ENCODE data around the gene TTLL7. TPM values are rescaled to one million over a fixed set of nuclear protein-coding genes. Genes with fewer than 3 reads are reported as not detected.

The TTLL7 gene
- polyA plus RNA-seq, 1 donor from 2014 or later = 88.1 TPM

DNA sequence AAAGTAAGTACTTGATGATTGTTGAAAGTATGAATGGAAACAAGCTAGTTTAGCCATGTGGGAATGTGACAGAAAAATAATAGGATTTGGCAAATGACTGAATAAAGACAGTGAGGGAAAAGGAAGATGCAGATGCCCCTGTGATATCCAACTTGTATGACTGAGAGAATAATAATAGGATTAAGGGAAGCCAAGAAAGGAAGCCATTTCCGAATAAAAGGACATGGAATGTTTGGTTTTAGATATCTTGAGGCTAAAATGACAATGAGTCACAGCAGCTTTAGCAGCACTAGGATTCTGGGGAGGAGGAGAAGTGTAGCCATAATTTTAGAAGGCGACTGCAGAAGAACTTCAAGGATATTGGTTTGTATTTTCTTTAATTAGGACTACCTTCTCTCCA, 109.2 kb downstream of the TTLL7 start:
- H3K79me2 ChIP-seq (replicated peaks; ENCODE audit: insufficient read depth, low read length) = no peaks in the 10 kb centered on the region
- no peak overlapping the region for H3K27ac ChIP-seq (ENCODE audit: low read length)
- H3K4me3 ChIP-seq (ENCODE audit: low read length) = no peak overlapping the region
- no peak overlapping the region for H2AFZ ChIP-seq (ENCODE audit: low read depth, low read length)
- H3K9me3 ChIP-seq (ENCODE audit: low read length) = no peaks in the 10 kb centered on the region
- peaks cover 21% of the 10 kb centered on the region for H3K36me3 ChIP-seq (ENCODE audit: insufficient read depth, low read length)
- no peak for TF ChIP-seq EP300 (conservative IDR thresholded peaks at IDR 0.05; ENCODE audit: poor library complexity, severe bottlenecking)
- TF ChIP-seq SMC3 (conservative IDR thresholded peaks at IDR 0.05; ENCODE audit: poor library complexity) = no peak
- no peak for TF ChIP-seq RAD21 (conservative IDR thresholded peaks at IDR 0.05)
- no peak for TF ChIP-seq POLR2AphosphoS5 (IDR thresholded peaks at IDR 0.05)
- TF ChIP-seq EZH2 (IDR thresholded peaks at IDR 0.05; ENCODE audit: borderline replicate concordance, insufficient read depth, low read length, poor library complexity, severe bottlenecking) = no peak
- TF ChIP-seq REST (IDR thresholded peaks at IDR 0.05; ENCODE audit: borderline replicate concordance) = no peak
- no peak for TF ChIP-seq MXI1 (conservative IDR thresholded peaks at IDR 0.05; ENCODE audit: poor library complexity, severe bottlenecking)
- H4K20me1 ChIP-seq (ENCODE audit: insufficient read depth) = no peaks in the 10 kb centered on the region
- H3K27me3 ChIP-seq (ENCODE audit: insufficient read depth, low read depth, low read length) = no peaks in the 10 kb centered on the region
- H3K9me2 ChIP-seq (ENCODE audit: insufficient read depth, low read length) = no peaks in the 10 kb centered on the region
- no peak overlapping the region for H3K4me2 ChIP-seq (ENCODE audit: low read length)
- H3K9ac ChIP-seq (ENCODE audit: low read length) = no peak overlapping the region
- no peaks in the 10 kb centered on the region for H3F3A ChIP-seq (ENCODE audit: insufficient read depth, low read length, poor library complexity, severe bottlenecking)

DNA sequence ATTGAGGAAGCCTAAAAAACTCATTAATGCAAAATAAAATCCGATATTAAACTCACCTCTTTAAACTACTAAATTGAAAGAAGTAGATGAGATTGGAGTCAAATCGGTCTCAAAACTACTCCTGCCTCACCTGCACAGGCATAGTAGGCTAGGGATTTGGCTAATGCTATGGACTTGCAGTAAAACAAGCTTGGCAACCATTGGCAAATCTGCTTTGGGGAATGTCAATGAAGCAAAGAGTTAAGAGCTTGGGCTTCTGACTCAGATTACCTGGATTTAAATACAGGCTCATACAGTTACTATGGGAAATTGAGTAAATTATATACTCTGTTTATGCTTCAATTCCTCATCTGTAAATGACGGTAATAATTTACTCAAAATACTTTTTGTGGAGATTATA, 111.4 kb downstream of the TTLL7 start:
- H3K9me3 ChIP-seq (ENCODE audit: low read length) = no peaks in the 10 kb centered on the region
- H3K9ac ChIP-seq (ENCODE audit: low read length) = no peak overlapping the region
- TF ChIP-seq, protein P1, sequence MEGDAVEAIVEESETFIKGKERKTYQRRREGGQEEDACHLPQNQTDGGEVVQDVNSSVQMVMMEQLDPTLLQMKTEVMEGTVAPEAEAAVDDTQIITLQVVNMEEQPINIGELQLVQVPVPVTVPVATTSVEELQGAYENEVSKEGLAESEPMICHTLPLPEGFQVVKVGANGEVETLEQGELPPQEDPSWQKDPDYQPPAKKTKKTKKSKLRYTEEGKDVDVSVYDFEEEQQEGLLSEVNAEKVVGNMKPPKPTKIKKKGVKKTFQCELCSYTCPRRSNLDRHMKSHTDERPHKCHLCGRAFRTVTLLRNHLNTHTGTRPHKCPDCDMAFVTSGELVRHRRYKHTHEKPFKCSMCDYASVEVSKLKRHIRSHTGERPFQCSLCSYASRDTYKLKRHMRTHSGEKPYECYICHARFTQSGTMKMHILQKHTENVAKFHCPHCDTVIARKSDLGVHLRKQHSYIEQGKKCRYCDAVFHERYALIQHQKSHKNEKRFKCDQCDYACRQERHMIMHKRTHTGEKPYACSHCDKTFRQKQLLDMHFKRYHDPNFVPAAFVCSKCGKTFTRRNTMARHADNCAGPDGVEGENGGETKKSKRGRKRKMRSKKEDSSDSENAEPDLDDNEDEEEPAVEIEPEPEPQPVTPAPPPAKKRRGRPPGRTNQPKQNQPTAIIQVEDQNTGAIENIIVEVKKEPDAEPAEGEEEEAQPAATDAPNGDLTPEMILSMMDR (IDR thresholded peaks at IDR 0.05; ENCODE audit: poor library complexity, severe bottlenecking) = no peak
- TF ChIP-seq MXI1 (conservative IDR thresholded peaks at IDR 0.05; ENCODE audit: poor library complexity, severe bottlenecking) (no peak), POLR2AphosphoS5 (IDR thresholded peaks at IDR 0.05) (no peak), REST (IDR thresholded peaks at IDR 0.05; ENCODE audit: borderline replicate concordance) (no peak), EP300 (conservative IDR thresholded peaks at IDR 0.05; ENCODE audit: poor library complexity, severe bottlenecking) (no peak), SMC3 (conservative IDR thresholded peaks at IDR 0.05; ENCODE audit: poor library complexity) (no peak), RAD21 (conservative IDR thresholded peaks at IDR 0.05) (no peak), EZH2 (IDR thresholded peaks at IDR 0.05; ENCODE audit: borderline replicate concordance, insufficient read depth, low read length, poor library complexity, severe bottlenecking) (no peak), TAF1 (IDR thresholded peaks at IDR 0.05; ENCODE audit: low read depth) (no peak)
- H3K27me3 ChIP-seq (ENCODE audit: insufficient read depth, low read depth, low read length) = no peaks in the 10 kb centered on the region
- H2AFZ ChIP-seq (ENCODE audit: low read depth, low read length) = no peak overlapping the region
- no peak overlapping the region for H3K27ac ChIP-seq (ENCODE audit: low read length)
- no peaks in the 10 kb centered on the region for H3K9me2 ChIP-seq (ENCODE audit: insufficient read depth, low read length)
- H4K20me1 ChIP-seq (ENCODE audit: insufficient read depth) = no peaks in the 10 kb centered on the region
- no peak overlapping the region for H3K4me2 ChIP-seq (ENCODE audit: low read length)
- H3K79me2 ChIP-seq (replicated peaks; ENCODE audit: insufficient read depth, low read length) = no peaks in the 10 kb centered on the region
- H3K36me3 ChIP-seq (ENCODE audit: insufficient read depth, low read length) = peaks cover 21% of the 10 kb centered on the region
- no peaks in the 10 kb centered on the region for H3F3A ChIP-seq (ENCODE audit: insufficient read depth, low read length, poor library complexity, severe bottlenecking)
- no peak overlapping the region for H3K4me3 ChIP-seq (ENCODE audit: low read length)
